EL (cell line): ENCODE measurements around the gene NXF1.
"Not testable (repeated sequence)": the region's sequence is repeated elsewhere in the genome, so short reads cannot be mapped to it uniquely, and the experiment has no call there.

Experiments
- DNase-seq: peaks from one replicate; pipeline ENCODE4 v3.0.0-alpha.2; 2016

Gene NXF1

DNA sequence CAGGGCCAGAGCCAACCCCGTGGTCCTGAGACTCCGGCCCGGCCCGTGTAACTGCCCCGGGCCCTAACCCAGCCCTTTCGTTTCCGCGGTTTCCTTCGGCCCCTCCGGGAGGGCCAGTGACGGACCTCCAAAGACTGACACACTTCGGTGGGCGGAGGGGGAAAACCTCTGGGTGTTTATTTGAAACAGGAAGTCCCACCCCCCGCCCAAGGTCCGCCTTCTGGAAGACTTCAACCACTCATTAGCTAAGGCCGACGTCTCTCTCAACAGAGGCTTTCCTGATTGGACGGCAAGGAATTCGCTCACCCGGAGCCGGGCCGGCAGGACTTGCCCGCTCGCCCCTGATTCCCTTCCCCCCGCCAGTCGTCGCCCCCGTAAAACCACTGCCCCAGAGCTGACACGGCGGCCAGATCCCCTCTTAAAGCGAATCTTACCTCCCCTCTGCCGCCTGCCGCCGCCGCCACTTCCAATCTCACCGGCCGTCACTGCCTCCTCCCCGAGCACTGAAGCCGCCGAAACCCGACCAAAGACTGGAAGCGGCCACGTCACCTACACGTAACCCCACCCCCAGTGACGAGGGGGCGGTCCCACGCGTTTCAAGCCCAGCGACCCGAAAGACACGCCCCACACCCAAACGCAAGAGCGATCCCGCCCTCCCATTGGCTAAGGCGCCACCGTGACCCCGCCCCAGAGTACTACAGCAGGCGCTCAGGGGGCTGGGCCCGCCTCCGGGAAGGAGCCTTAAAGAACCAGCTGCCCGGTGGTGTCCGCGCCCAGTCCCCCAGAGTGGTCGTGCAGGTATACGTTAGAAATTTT, 26.5 kb upstream of the NXF1 start, which contains the start of gene STX5:
TSS of gene STX5 (minus strand) at position 532 of the 816 bp plus-strand sequence. CDS start 808 bp downstream, outside the sequence.
- DNase-seq, result peak; percentile 99

- no peak for DNase-seq
These were observed 25.8 kb upstream of the NXF1 start for GRCh38 chr11:62830904-62831519.

DNA sequence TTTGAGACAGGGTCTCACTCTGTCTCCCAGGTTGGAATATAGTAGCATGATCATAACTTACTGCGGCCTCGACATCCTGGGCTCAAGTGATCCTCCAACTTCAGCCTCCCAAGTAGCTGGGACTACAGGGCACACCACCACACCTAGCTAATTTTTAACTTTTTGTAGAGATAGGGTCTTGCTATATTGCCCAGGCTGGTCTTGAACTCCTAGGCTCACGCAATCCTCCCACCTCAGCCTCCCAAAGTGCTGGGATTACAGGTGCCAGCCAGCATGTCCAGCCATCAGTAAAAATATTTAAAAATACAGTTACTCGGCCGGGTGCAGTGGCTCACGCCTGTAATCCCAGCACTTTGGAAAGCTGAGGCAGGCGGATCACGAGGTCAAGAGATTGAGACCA, 22.9 kb upstream of the NXF1 start:
- DNase-seq, result not testable (repeated sequence)

- no peak for DNase-seq
These were observed 18.4 kb upstream of the NXF1 start for GRCh38 chr11:62823677-62824076.

- DNase-seq, result no peak
These were observed 11.9 kb upstream of the NXF1 start for GRCh38 chr11:62817129-62817528.

GRCh38 chr11:62816557-62816956, 11.3 kb upstream of the NXF1 start:
- DNase-seq, result no peak

DNA sequence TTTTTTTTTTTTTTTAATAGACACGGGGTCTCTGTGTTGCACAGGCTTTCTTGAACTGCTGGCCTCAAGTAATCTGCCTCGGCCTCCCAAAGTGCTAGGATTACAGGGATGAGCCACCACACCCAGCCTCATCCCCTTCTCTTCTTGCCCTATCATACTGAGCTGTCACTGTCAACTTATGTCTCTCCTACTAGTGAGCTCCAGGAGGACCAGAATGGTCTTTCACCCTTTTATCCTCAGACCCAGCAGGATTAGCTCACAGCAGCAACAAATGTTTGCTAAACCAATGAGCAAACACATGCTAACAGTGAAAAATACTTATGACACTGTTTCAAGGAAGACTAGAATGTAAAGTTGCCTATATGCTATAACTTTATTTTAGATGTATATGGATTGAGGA, 6.4 kb upstream of the NXF1 start:
- no peak for DNase-seq

GRCh38 chr11:62810748-62811147, 5.5 kb upstream of the NXF1 start:
- no peak for DNase-seq

GRCh38 chr11:62806611-62807121, 1.4 kb upstream of the NXF1 start:
- peak; percentile 43 for DNase-seq

- DNase-seq, result peak; percentile 35
These were observed 761 bp upstream of the NXF1 start for GRCh38 chr11:62805961-62806441.

GRCh38 chr11:62804310-62805075, 747 bp downstream of the NXF1 start:
- DNase-seq, result peak; percentile 47

DNA sequence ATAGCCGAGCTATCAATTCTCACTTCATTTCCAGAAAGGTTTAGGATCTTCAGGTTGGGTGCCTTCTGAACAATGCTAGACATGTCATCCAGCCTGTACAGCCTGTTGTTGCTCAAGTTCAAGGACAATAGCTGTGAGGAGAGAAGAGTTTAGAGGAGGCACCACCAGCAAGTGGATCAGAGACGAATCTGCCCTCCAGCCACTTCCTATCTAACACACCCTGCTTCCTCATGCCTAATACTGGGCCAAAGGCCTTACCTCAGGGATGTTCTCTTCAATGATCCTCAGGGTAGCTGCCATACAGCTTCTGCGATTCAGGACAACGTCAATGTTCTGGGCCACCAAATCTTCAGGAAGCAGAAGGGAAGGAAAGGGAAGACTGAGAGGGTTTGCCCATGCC, 4.2 kb downstream of the NXF1 start:
- no peak for DNase-seq

GRCh38 chr11:62799486-62799885, 5.8 kb downstream of the NXF1 start:
- DNase-seq, result no peak

- DNase-seq, result no peak
These were observed 9.0 kb downstream of the NXF1 start for GRCh38 chr11:62796281-62796680.

DNA sequence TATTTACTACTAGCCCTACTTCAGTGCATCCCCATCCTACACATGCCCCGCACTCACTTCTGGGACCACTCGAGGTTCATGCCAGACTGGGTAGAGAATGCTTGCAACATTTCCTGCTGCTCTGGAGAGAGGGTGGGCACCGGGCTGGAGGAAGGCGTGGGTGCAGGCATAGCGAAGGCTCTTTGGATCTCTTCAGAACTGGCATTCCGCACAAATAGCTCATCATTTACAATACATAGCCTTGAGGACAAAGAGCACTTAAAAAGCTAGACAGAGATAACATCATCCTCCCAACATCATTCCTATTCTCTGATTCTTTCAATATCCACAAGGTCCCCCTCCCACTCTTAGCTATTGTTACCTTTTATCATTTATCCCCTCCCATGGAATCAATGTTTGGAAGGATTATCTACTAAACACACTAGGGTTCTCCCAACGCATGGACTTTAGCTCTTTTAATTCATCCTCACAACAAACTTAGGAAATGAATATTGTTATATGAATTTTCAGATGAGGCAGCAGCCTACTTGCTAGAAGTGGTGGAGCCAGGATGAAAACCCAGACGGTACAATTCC, 11.0 kb downstream of the NXF1 start:
- peak; percentile 53 for DNase-seq

DNA sequence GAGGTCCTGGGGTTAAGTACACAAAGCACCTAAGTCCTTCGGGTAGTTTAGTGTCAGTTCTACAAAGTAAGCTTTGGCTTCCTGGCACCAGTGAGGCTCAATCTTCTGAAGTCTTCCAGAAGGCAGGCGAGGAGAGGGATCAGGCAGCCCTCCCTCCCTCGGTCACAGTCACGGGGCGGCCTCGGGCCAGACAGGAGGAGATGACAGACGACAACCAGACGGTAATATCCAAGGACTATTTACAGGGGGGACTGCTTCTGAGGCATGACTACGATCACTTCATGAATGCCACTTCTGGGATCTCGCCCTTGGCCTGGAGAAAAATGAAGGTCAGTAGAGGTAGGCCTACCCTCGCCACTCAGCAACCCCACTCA, 13.1 kb downstream of the NXF1 start:
- no peak for DNase-seq

DNA sequence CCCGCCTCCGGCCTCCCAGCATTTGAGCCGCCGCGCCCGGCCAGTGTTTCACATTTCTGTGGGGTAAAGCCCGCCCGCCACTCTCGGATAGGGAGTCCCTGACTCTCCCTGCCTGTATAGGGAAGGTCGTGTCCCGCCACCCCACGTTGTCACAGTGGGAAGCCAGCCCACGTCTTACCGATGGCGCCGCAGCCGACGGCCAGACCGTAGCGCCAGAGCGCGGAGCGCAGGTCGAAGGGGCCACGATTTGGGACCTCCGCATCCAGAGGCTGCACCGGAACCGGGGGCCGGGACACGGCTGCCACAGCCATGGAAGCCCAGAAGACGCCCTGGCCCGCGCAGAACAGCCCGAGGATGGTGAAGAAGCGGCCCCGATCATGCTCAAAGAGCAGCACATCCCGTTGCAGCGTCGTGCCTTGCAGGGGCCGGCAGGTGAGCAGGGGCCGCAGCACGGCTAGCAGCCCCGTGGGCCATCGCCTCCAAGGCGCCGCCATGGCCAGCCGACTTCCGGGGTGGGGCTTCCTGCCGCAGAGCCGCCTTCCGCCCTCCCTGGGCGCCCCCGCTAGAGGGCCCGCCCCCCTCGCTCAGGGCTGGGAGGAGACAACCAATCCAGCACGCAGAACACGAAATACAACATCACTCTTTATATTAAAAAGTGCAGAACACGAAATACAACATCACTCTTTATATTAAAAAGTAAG, 13.6 kb downstream of the NXF1 start, which contains the start of gene TMEM223:
TSS of gene TMEM223 (minus strand) at position 506 of the 701 bp plus-strand sequence. CDS start at position 494, 12 bp downstream.
- DNase-seq, result peak; percentile 84

DNA sequence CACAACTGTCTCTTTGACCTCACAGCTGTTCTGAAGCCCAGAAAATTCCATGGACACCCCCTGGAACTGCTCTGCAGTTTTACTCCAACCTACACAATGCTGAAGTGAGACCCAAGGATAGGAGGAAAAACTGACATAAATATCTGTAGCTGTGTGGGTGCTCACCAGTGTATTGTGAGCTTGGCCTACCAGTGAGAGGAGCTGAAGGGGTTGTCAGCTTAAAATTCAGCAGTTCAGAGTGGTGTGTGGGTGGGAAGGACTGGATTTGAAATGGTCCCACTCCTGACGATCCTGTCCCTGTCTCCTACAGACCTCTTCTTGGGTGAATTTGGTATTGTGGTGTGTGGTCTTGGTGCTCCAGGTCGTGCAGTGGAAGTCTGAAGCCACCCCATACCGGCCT, 15.7 kb downstream of the NXF1 start:
- DNase-seq, result no peak

DNA sequence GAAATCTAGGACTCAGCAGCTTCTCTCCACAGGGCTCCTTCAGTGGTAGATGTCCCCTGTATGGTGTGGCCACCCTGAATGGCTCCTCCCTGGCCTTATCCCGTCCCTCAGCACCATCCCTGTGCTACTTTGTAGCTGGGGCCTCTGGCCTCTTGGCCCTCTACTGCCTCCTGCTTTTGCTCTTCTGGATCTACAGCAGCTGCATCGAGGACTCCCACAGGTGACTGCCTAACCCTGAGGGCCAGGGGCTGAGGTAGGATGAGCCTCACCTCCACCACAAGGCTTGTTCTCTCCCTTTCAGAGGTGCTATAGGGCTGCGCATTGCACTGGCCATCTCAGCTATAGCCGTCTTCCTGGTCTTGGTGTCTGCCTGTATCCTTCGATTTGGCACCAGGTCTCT, 16.2 kb downstream of the NXF1 start:
- no peak for DNase-seq

DNA sequence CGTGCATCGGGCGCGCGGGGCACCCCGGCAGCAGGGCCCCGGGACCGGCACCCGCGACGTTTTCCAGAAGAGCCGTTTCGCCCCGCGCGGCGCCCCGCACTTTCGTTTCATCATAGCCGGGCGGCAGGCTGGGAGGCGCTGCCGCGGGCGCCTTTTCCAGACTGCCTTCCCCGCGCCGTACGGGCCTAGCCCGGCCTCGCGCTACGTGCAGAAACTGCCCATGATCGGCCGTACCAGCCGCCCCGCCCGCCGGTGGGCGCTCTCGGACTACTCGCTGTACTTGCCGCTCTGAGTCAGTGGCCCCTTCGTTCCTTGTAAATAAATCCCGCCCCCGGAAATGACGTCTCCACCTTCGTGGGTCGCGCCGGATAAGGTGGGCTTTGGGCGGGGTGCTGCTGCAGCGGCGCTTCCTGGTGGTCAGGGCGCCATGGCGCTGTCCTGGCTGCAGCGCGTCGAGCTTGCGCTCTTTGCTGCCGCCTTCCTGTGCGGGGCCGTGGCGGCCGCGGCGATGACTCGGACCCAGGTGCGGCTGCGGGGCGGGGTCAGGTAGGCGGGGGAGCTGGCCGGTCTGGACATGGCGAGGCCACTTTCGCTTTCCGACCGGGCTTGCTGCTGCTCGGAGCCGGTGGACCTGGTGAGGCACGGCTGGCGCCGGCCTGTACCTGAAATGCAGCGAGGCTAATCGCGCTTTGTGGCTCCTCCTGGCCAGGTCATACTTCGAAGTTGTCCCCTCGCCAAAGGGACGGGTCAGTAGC, 18.1 kb downstream of the NXF1 start, which contains the start of gene TMEM179B:
TSS of gene TMEM179B (plus strand) at position 398 of the 755 bp plus-strand sequence. CDS start at position 428, 30 bp downstream.
- peak; percentile 99 for DNase-seq
